HepG2 (cell line): ENCODE measurements around the gene LZTFL1. TPM values are rescaled to one million over a fixed set of nuclear protein-coding genes. Genes with fewer than 3 reads are reported as not detected.

Experiments used
- ATAC-seq: fragments of 200-7000 bp; cut with Tn5 transposase; 3 replicates; pipeline ENCODE4 v1.9.1; 2020; ENCODE audit warnings: mild to moderate bottlenecking, moderate library complexity
- BruUV-seq: library from RNA; stranded (reverse); fragments of 400-500 nt; replicated peaks from 2 replicates; lab custom pipeline; 2021; lab: Mats Ljungman, UMichigan
- CTCF ChIA-PET: fragments of 300-600 bp; formaldehyde crosslinking; extraction: SDS; loops from one replicate; lab custom pipeline; 2021; ENCODE audit warnings: low total read pairs, inconsistent platforms, low intra/inter-chr PET ratio; lab: Yijun Ruan, JAX
- POLR2A ChIA-PET: fragments of 350-600 bp; sonication (Branson Sonifier 250); formaldehyde crosslinking; loops from one replicate; lab custom pipeline; 2020; ENCODE audit warnings: antibody characterized with exemption, inconsistent platforms; lab: Yijun Ruan, JAX
- DNase-seq: peaks from one replicate; pipeline ENCODE4 v3.0.0-alpha.2; 2015; ENCODE audit warnings: low spot score
- FAIRE-seq: peaks from 3 replicates; lab custom pipeline; 2011; peaks lifted over from hg19 to GRCh38; lab: Jason Lieb, UNC
- H2AFZ ChIP-seq: one replicate; pipeline ENCODE4 v1.6.1; 2011; ENCODE audit warnings: low read length, inconsistent platforms
- H3K27ac ChIP-seq: fragments of 300-600 bp; 3 replicates; pipeline ENCODE4 v1.8.0; 2011; ENCODE audit warnings: mixed run types, mild to moderate bottlenecking, mixed read lengths, low read length, inconsistent platforms; ENCODE audit not compliant: insufficient read depth; ENCODE audit errors: extremely low read length
- H3K27me3 ChIP-seq, 2 experiments: fragments of 200-600 bp in 1 of 2; 2 replicates in 1 of 2; 3 replicates in 1 of 2; pipeline versions ENCODE4 v1.6.0 to v1.8.0; 2011; ENCODE audit warnings: low read length in 2 of 2, mild to moderate bottlenecking in 2 of 2, moderate library complexity in 2 of 2, inconsistent platforms in 1 of 2; ENCODE audit not compliant: insufficient read depth in 2 of 2, control insufficient read depth in 1 of 2
- H3K36me3 ChIP-seq, 2 experiments: fragments of 200-600 bp in 1 of 2; replicated peaks in 1 of 2; 2 replicates in 1 of 2; 3 replicates in 1 of 2; pipeline versions ENCODE4 v1.5.1 to v1.8.0; 2011; ENCODE audit warnings: low read length in 2 of 2, inconsistent platforms in 1 of 2; ENCODE audit not compliant: insufficient read depth in 2 of 2, control insufficient read depth in 1 of 2
- H3K4me1 ChIP-seq: 2 replicates; pipeline ENCODE4 v1.5.1; 2012; ENCODE audit warnings: low read length, inconsistent platforms; ENCODE audit not compliant: insufficient read depth
- H3K4me2 ChIP-seq: 2 replicates; pipeline ENCODE4 v1.6.0; 2011; ENCODE audit warnings: low read depth, low read length, inconsistent platforms
- H3K4me3 ChIP-seq, 3 experiments: fragments of 200-600 bp in 1 of 3; sonication (generic), shearing (Covaris generic) in 1 of 3; replicated peaks in 1 of 3; 2 replicates each; pipeline ENCODE4 v1.5.1; 2011 to 2016; ENCODE audit warnings: low read length in 3 of 3, inconsistent platforms in 2 of 3, low read depth in 2 of 3, mild to moderate bottlenecking in 2 of 3, control low read depth in 1 of 3, mixed read lengths in 1 of 3; ENCODE audit not compliant: insufficient read depth in 1 of 3
- H3K79me2 ChIP-seq: one replicate; pipeline ENCODE4 v1.6.1; 2011; ENCODE audit warnings: low read length, inconsistent platforms; ENCODE audit not compliant: insufficient read depth
- H3K9ac ChIP-seq: 2 replicates; pipeline ENCODE4 v1.6.0; 2011; ENCODE audit warnings: mild to moderate bottlenecking, low read depth, low read length, inconsistent platforms; ENCODE audit not compliant: insufficient read depth
- H3K9me3 ChIP-seq: 2 replicates; pipeline ENCODE4 v1.5.1; 2012; ENCODE audit warnings: mild to moderate bottlenecking, low read length
- H4K20me1 ChIP-seq: 2 replicates; pipeline ENCODE4 v1.6.0; 2011; ENCODE audit warnings: inconsistent platforms, mild to moderate bottlenecking, low read length, moderate library complexity; ENCODE audit not compliant: insufficient read depth
- CHD4 ChIP-seq: fragments of 200-600 bp; sonication (generic); IDR thresholded peaks from 2 replicates; pipeline ENCODE4 v1.7.0; 2017; ENCODE audit warnings: mild to moderate bottlenecking, low read length, borderline replicate concordance
- EEA1 ChIP-seq: sonication (generic); formaldehyde crosslinking; IDR thresholded peaks from 2 replicates; pipeline ENCODE4 v1.5.1; 2020; ENCODE audit warnings: mild to moderate bottlenecking, missing genetic modification reagents, borderline replicate concordance
- ZEB1 ChIP-seq: IDR thresholded peaks from 2 replicates; pipeline ENCODE4 v1.6.1; 2012; ENCODE audit warnings: mild to moderate bottlenecking, low read depth, inconsistent platforms; ENCODE audit not compliant: insufficient replicate concordance
- ZMAT3 ChIP-seq: sonication (generic); formaldehyde crosslinking; conservative IDR thresholded peaks from 2 replicates; pipeline ENCODE4 v1.7.0; 2021; ENCODE audit warnings: missing genetic modification reagents
- ZNF512B ChIP-seq: sonication (generic); formaldehyde crosslinking; IDR thresholded peaks from 2 replicates; pipeline ENCODE4 v1.5.1; 2020; ENCODE audit warnings: missing genetic modification reagents, mild to moderate bottlenecking, borderline replicate concordance
- ZNF674 ChIP-seq: sonication (generic); formaldehyde crosslinking; IDR thresholded peaks from 2 replicates; pipeline ENCODE4 v1.5.0; 2020; ENCODE audit warnings: low read depth, mild to moderate bottlenecking, missing genetic modification reagents
- WGBS: methylation state at CpG from one replicate; pipeline ENCODE4 v1.1.6; 2017; ENCODE audit warnings: low lambda C conversion rate; 5-methylcytosine and 5-hydroxymethylcytosine counted together
- in situ Hi-C: cut with HindIII; loops from 2 replicates; pipeline ENCODE4 v1.10.0; 2017; ENCODE audit warnings: low pct_unique_long_range_greater_than_20kb; ENCODE audit not compliant: extremely low pct_ligation_motif_present
- intact Hi-C: fragments of 100-400 bp; cut with micrococcal nuclease; formaldehyde crosslinking; loops from one replicate; pipeline ENCODE4 v1.10.0; 2022; ENCODE audit not compliant: unreplicated experiment
- polyA plus RNA-seq, 8 experiments: library from polyadenylated mRNA; depleted of rRNA in 3 of 8; stranded (reverse) in 7 of 8; unstranded in 1 of 8; fragments of >200 nt; fragmentation: Illumina TruSeq in 4 of 8; extraction: Trizol in 4 of 8; gene quantifications; 2 replicates each; pipeline versions ENCODE4 v1.2.1 to v1.2.3, GENCODE V29; 2011 to 2016; ENCODE audit warnings: low read depth in 4 of 8, missing spikeins in 1 of 8, mixed read lengths in 1 of 8; ENCODE audit not compliant: insufficient read depth in 1 of 8
- total RNA-seq, 5 experiments: library from RNA; depleted of rRNA; stranded (reverse); fragments of >200 nt; fragmentation: Illumina TruSeq; extraction: Trizol; gene quantifications; 2 replicates each; pipeline ENCODE4 v1.2.3, GENCODE V29; 2016; ENCODE audit warnings: low read depth in 1 of 5
- TF ChIP-seq, protein P1 (sequence below): IDR thresholded peaks from 2 replicates; pipeline ENCODE4 v1.6.1; 2016; ENCODE audit warnings: control low read depth
- TF ChIP-seq, protein P2 (sequence below): sonication (generic); formaldehyde crosslinking; IDR thresholded peaks from 2 replicates; pipeline ENCODE4 v1.9.0; 2021; ENCODE audit warnings: missing genetic modification reagents, mild to moderate bottlenecking, borderline replicate concordance

Gene LZTFL1
- total and polyA plus RNA-seq, 2 of the 13 experiments (the other 11 are each of a cell fraction or from before 2014, with no cell fraction given): 16.6 to 17.2 TPM

DNA sequence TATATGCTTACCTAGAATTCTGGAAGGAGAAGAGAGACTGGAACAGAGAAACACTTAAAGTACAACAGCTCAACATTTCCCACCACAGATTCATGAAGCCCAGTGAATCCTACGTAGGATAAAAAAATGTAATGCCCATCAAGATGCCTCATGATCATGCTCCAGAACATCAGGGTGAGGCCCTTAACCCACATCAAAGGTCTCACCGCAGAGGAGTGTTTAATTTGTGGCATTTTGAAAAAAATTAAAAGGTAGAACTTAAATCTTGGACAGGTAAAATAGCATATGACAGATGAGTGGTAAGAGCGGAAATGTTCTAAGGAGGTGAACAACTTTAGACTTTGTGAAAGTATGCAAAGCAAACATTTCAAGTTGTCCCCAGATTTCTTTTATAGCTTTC lies 35.8 kb downstream of the LZTFL1 start:
- Histone ChIP-seq H3K4me3 (no peak overlapping the region), H3K27ac (no peak overlapping the region)
- no peak for DNase-seq
- no peak for FAIRE-seq
- CTCF ChIA-PET: no interaction called here
- no peak for TF ChIP-seq CHD4
- no peak for TF ChIP-seq EEA1 (CRISPR knock-in tag)
- TF ChIP-seq ZMAT3: no peak
- TF ChIP-seq, protein P1, sequence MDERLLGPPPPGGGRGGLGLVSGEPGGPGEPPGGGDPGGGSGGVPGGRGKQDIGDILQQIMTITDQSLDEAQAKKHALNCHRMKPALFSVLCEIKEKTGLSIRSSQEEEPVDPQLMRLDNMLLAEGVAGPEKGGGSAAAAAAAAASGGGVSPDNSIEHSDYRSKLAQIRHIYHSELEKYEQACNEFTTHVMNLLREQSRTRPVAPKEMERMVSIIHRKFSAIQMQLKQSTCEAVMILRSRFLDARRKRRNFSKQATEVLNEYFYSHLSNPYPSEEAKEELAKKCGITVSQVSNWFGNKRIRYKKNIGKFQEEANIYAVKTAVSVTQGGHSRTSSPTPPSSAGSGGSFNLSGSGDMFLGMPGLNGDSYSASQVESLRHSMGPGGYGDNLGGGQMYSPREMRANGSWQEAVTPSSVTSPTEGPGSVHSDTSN (CRISPR knock-in tag): no peak
- no peak for TF ChIP-seq ZNF512B
- no peak for TF ChIP-seq ZEB1
- no peak for TF ChIP-seq ZNF674
- TF ChIP-seq, protein P2, sequence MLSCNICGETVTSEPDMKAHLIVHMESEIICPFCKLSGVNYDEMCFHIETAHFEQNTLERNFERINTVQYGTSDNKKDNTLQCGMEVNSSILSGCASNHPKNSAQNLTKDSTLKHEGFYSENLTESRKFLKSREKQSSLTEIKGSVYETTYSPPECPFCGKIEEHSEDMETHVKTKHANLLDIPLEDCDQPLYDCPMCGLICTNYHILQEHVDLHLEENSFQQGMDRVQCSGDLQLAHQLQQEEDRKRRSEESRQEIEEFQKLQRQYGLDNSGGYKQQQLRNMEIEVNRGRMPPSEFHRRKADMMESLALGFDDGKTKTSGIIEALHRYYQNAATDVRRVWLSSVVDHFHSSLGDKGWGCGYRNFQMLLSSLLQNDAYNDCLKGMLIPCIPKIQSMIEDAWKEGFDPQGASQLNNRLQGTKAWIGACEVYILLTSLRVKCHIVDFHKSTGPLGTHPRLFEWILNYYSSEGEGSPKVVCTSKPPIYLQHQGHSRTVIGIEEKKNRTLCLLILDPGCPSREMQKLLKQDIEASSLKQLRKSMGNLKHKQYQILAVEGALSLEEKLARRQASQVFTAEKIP (CRISPR knock-in tag): no peak
- TF ChIP-seq, all 625 proteins: peak for 0
- in situ Hi-C loops (no loop called here), intact Hi-C loops (no loop called here)
- no peak overlapping the region for H3K9ac ChIP-seq
- 48% methylated on average over 3 of the region's 3 CpGs for WGBS
- H3K9me3 ChIP-seq: no peaks in the 10 kb centered on the region
- BruUV-seq: no TSS peak
- no peaks in the 10 kb centered on the region for H3K79me2 ChIP-seq
- no peak overlapping the region for H3K4me2 ChIP-seq
- no peak overlapping the region for H2AFZ ChIP-seq
- peaks cover 6% of the 10 kb centered on the region; the same call in 1 of the 2 replicates for H3K4me1 ChIP-seq
- H3K27me3 ChIP-seq: no peaks in the 10 kb centered on the region; a peak in 1 of 5 replicates
- H3K36me3 ChIP-seq: no peaks in the 10 kb centered on the region
- ATAC-seq: no peak
- no peaks in the 10 kb centered on the region for H4K20me1 ChIP-seq
- POLR2A ChIA-PET: no interaction called here
